Hematopoietic multipotent progenitor cell treated with erythropoietin and hydrocortisone succinate and interleukin-3 and kit ligand, for 17 days (in vitro differentiated cells): Measurements from ENCODE around the gene PARVA.

Source experiments
- DNase-seq: peaks from one replicate; pipeline ENCODE4 v3.0.0-alpha.2; 2015; ENCODE audit warnings: low spot score

Gene PARVA

GRCh38 chr11:12459865-12460444 is 82.6 kb downstream of the PARVA start:
- DNase-seq = no peak

GRCh38 chr11:12460466-12460865 is 83.1 kb downstream of the PARVA start:
- no peak for DNase-seq

GRCh38 chr11:12461516-12461915 is 84.1 kb downstream of the PARVA start:
- no peak for DNase-seq

GRCh38 chr11:12464303-12464702 is 86.9 kb downstream of the PARVA start:
- no peak for DNase-seq

GRCh38 chr11:12465332-12465731 is 88.0 kb downstream of the PARVA start:
- DNase-seq = no peak

- no peak for DNase-seq
Observed at GRCh38 chr11:12467610-12468009, 90.2 kb downstream of the PARVA start.

GRCh38 chr11:12469451-12469850 is 92.1 kb downstream of the PARVA start:
- DNase-seq = no peak

- no peak for DNase-seq
Observed at GRCh38 chr11:12470236-12470635, 92.9 kb downstream of the PARVA start.

GRCh38 chr11:12472401-12473005 is 95.1 kb downstream of the PARVA start:
- no peak for DNase-seq

- no peak for DNase-seq
Observed at GRCh38 chr11:12473381-12473780, 96.0 kb downstream of the PARVA start.

GRCh38 chr11:12474871-12475270 is 97.5 kb downstream of the PARVA start:
- DNase-seq = no peak

- no peak for DNase-seq
Observed at GRCh38 chr11:12478743-12479142, 101.4 kb downstream of the PARVA start.

GRCh38 chr11:12480401-12480800 is 103.0 kb downstream of the PARVA start:
- no peak for DNase-seq

- DNase-seq = no peak
Observed at GRCh38 chr11:12482839-12483238, 105.5 kb downstream of the PARVA start.

- DNase-seq = no peak
Observed at GRCh38 chr11:12483604-12484003, 106.2 kb downstream of the PARVA start.

GRCh38 chr11:12485328-12485727 is 108.0 kb downstream of the PARVA start:
- DNase-seq = no peak

GRCh38 chr11:12489246-12489772 is 111.9 kb downstream of the PARVA start:
- no peak for DNase-seq

GRCh38 chr11:12494699-12495098 is 117.3 kb downstream of the PARVA start:
- DNase-seq = no peak

- no peak for DNase-seq
Observed at GRCh38 chr11:12496181-12497025, 119.0 kb downstream of the PARVA start.

- DNase-seq = no peak
Observed at GRCh38 chr11:12497431-12497830, 120.1 kb downstream of the PARVA start.

- no peak for DNase-seq
Observed at GRCh38 chr11:12499071-12499470, 121.7 kb downstream of the PARVA start.

GRCh38 chr11:12502046-12502445 is 124.7 kb downstream of the PARVA start:
- no peak for DNase-seq

GRCh38 chr11:12503039-12503484 is 125.7 kb downstream of the PARVA start:
- DNase-seq = no peak
